ENCODE results near the gene CRABP2.

Gene CRABP2

GRCh38 chr1:156707417-156708217 is 2.2 kb upstream of the CRABP2 start:
- DNase-seq: no peak

- DNase-seq: peak; percentile 28
Observed at GRCh38 chr1:156706657-156707416, 1.5 kb upstream of the CRABP2 start.

GRCh38 chr1:156705918-156706656 is 704 bp upstream of the CRABP2 start:
- peak; percentile 70 for DNase-seq

DNA sequence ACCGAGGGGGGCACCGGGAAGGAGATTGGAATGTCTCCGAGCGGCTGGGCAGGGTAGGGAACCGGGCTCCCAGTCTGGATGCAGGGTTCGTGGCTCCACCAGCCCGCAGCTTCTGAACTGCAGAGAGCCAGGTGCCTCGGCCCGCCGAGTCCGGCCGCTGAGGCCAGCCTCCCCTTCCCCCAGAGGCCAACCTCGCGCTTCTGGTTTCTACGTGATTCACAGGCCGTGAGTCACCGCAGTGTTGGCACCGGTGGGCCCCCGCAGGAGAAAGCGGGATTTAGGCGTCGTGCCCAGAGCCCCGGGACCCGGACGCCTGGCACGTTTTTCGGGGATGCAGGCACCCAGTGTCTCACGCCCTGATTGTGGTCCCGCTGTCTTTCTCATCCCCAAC is 458 bp downstream of the CRABP2 start:
- DNase-seq: no peak

DNA sequence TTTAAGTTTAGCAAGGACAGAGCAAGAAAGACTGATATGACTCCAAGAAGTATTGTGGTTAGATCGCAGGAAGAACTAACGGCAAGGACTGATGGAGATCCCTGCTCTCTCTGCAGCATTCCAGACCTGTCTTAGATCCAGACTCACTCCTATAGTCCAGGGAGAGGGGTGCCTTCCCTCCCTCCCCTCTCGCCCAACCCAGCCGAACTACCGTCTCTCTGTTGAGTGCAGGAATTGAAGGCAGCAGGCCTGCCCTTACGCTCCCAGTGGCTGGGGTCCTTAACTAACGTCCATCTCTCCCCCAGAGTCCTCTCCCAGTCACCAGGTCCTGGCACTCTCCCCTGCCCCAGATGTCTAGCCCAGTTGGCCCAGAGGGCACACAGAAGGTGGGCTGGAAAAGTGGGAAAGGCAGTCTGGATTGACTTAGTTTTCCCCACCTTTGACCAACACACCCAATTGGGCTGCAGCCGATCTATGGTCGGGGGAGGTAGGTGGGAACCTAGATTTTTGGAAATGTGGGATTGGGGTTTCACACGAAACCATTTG is 1.1 kb downstream of the CRABP2 start:
- no peak for DNase-seq

- DNase-seq: no peak
Observed at GRCh38 chr1:156703741-156704140, 1.6 kb downstream of the CRABP2 start.

- DNase-seq: no peak
Observed at GRCh38 chr1:156703336-156703735, 2.0 kb downstream of the CRABP2 start.

- DNase-seq: no peak
Observed at GRCh38 chr1:156700736-156701531, 4.4 kb downstream of the CRABP2 start.

DNA sequence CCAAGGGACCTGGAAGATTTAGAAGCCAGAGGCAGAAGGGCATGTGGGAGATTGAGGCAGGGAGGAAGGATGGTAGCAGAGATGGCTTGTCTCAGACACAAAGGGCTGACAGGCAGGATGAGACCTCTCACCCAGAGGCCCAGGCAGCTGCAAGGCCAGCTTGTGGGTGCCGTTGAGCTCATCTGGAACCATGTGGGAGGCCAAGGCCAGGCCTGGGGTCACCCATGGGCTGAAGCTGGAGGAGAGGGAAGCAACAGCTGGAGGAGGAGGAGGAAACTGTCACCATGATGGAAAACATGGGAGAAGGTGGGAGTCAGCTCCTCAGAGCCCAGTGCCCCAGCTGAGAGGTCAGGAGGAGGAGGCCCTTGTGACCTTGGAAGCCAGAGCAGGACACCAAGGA is 6.4 kb downstream of the CRABP2 start:
- no peak for DNase-seq

GRCh38 chr1:156697481-156697880 is 7.9 kb downstream of the CRABP2 start:
- no peak for DNase-seq

GRCh38 chr1:156696755-156697154 is 8.6 kb downstream of the CRABP2 start:
- DNase-seq: no peak

DNA sequence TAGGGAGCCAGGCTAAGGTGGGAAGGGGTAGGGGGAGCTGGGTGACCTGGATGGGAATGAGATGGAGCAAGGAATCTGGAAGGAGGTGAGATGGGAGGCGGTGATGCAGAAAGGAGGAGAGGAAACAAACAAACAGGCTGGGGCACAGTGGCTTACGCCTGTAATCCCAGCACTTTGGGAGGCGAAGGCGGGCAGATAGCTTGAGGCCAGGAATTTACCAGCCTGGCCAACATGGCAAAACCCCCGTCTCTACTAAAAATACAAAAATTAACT is 10.8 kb downstream of the CRABP2 start:
- DNase-seq: no peak

DNA sequence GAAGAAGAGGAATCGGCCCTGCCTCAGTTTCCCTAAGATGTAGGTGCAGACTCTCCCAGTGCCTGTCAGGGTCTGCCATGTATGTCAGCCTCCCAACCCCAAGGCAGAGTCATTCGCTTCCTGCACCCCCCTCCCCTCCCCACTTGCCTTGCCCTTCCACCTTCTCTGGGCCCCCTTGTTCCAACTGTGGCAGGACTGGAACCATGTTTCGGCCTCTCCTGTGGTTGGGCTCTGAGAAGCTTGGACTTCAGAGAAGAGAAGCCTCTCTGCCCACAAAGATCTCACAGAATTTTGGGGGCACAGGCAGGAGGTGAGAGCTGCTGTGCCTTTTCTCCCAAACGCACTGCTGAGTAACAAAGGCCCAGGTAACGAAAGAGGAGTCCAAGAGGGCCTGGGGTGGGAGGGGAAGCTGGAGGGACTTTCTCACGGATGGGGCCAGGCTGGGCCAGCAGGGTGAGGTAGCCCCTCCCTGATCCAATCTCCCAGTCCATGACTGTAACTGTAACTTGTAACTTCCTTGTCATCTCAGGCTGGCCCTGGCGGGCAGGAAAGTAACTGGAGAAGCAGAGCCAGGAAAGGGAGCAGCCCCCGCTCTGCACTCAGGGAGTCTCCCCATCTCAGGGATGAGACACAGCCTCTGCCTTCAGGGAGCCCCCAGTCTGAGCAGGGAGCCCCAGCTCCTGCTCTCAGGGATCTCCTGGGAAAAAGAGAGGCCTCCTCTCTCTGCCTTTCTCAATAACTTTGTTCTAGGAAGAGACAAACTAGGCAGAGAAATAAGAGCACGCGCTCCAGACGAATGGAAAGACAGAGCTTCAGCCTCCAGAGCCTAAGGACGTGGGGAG is 11.3 kb downstream of the CRABP2 start:
- DNase-seq: no peak

DNA sequence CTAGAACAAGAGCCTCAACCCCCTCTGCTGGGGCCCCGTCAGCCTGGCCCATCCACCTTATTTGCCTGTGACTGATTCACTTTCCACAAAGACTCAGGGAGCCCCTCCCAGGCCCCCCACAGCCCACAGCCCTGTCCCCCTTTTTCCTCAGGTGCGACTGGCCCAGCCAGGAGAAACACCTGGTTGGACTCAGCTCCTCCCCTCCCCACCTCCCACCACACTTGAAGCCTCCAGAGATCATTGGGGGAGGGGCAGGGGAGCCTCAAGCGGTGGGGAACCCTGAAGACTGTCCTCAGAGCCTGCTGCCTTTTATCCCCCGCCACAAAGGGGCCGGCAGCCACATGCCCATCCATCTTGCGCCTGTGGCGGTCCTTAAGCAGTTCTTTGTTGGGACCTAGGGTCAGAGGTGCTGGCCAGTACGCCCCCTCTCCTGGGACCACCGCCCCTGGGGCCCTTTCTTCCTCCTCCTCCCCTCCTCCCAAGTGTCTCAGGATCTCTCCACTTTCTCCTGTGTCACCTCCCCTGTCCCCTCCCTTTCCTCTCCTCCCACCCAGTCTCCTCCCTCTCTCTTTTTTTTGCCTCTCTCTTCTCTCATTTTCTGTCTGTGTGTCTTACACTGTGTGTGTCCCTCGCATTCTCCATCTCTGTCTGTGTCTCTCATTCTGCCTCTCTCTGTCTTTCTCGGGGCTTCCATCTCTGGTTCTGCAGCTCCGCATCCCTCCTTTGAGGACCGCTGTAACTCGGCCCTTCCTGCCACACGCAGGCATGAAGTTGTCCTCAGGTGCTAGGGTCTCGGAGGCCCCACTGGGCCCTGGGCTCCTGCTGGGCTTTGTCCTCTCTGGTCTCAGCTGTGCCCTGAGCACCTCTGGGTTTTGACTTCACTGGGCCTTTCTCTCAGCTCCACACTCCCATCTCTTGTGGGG is 12.2 kb downstream of the CRABP2 start:
- DNase-seq: peak; percentile 13

DNA sequence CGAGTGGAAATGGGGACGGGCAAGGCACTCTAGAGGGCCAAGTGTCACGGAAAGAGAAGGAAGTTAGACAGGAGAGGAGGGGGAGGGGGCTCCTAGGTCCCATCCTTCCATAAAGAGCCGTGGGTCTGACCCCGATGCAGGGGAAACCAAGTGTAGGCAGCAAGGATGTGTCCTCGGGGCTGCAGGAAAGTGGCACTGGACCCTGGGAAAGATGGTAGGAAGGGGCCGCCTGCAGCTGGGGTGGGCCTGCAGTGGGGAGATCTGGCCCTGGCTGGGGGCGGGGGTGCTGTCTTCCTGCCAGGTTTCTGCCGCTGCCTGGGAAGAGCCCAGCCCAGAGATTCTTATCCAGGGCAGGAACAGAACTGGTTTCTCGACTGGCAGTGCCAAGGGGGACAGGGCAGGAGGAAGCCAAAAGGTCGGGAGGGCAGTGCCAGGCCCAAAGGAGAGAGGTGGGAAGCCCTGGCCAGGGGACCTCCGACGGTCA is 12.9 kb downstream of the CRABP2 start:
- no peak for DNase-seq

GRCh38 chr1:156691665-156692440 is 13.5 kb downstream of the CRABP2 start:
- DNase-seq: no peak

DNA sequence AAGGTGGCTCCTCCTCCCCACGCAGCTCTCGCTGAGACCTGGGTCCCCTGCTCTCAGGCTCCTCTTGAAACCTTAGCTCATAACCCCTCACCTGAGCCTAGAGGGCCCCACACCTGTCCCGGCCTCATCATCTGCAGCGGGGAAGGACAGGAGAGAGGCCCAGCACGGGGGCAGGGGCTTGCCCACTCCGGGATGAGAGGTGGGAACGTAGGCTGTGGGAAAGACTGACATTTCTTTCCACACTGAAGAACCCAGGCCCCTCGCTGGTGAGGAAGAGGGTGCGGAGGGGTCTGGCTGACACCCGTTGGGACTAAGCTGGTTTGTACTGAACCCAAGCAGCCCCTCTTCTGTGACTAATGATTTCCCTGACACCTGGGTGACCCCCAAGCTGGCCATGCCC is 14.2 kb downstream of the CRABP2 start:
- DNase-seq: no peak

DNA sequence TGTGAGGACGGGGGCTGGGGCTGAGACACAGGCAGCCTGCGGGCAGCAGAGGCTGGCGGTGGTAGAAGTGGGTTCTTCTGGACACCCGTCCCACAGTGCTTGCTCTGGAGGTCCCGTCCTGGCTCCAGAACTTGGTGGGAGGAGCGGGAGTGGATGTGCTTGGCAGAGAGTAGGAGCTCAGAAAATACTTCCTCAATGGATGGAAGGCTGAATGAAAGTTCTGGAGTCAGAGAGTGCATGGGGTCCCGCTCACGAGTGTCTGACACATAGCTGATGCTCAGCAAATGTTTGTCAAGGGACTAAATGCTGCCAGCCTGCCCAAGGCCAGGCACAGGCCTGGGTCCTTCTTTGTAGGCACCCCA is 14.7 kb downstream of the CRABP2 start:
- no peak for DNase-seq

- DNase-seq: no peak
Observed at GRCh38 chr1:156689953-156690674, 15.3 kb downstream of the CRABP2 start.
